Tibial nerve (tissue), 3 donors: Measurements from ENCODE around the gene WNT6.

Experiments
- POLR2A ChIP-seq, 2 donors: fragments of 450-650 bp; IDR thresholded peaks; one replicate each; pipeline ENCODE4 v1.6.1; 2017; ENCODE audit warnings: antibody characterized with exemption in 2 of 2, mild to moderate bottlenecking in 2 of 2, moderate library complexity in 2 of 2
- TF ChIP-seq, protein P1 (sequence below), 5 experiments: fragments of 200-600 bp in 3 of 5; fragments of 450-650 bp in 2 of 5; sonication (generic) in 3 of 5; IDR thresholded peaks; one replicate each; pipeline ENCODE4 v1.5.1; 2016 to 2019; ENCODE audit warnings: antibody characterized with exemption in 5 of 5, mild to moderate bottlenecking in 3 of 5, moderate library complexity in 2 of 5

DNA sequence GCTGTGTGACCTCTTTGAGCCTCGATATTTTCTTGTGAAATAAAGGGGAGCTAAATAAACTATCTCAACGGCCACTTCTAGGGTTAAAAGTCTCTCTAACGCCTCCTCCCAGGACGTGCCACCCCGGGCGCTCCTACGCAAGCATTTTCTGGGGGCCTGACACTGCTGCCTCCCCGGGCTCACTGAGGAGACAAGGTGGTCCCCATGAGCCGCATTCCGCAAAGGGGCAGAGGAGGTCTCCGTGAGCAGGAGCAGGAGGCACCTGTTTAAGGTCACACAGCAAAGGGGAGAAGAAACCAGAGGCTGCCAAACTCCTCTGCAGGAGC lies 20.1 kb downstream of the WNT6 start:
- TF ChIP-seq, protein P1, sequence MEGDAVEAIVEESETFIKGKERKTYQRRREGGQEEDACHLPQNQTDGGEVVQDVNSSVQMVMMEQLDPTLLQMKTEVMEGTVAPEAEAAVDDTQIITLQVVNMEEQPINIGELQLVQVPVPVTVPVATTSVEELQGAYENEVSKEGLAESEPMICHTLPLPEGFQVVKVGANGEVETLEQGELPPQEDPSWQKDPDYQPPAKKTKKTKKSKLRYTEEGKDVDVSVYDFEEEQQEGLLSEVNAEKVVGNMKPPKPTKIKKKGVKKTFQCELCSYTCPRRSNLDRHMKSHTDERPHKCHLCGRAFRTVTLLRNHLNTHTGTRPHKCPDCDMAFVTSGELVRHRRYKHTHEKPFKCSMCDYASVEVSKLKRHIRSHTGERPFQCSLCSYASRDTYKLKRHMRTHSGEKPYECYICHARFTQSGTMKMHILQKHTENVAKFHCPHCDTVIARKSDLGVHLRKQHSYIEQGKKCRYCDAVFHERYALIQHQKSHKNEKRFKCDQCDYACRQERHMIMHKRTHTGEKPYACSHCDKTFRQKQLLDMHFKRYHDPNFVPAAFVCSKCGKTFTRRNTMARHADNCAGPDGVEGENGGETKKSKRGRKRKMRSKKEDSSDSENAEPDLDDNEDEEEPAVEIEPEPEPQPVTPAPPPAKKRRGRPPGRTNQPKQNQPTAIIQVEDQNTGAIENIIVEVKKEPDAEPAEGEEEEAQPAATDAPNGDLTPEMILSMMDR (IDR thresholded peaks at IDR 0.05), result no peak
- no peak for TF ChIP-seq POLR2A (IDR thresholded peaks at IDR 0.05)
